Astrocyte (in vitro differentiated cells and primary cell): ENCODE results near the gene CEP41. TPM values are rescaled to one million over a fixed set of nuclear protein-coding genes. Genes with fewer than 3 reads are reported as not detected.

Source experiments
- DNase-seq: peaks from one replicate; pipeline ENCODE4 v3.0.0-alpha.2; 2010; ENCODE audit warnings: low read depth
- FAIRE-seq: peaks from 2 replicates; lab custom pipeline; 2011; peaks lifted over from hg19 to GRCh38; lab: Jason Lieb, UNC
- H2AFZ ChIP-seq: 2 replicates; pipeline ENCODE4 v1.6.0; 2012; ENCODE audit warnings: low read depth, low read length, inconsistent platforms
- H3K27ac ChIP-seq: 2 replicates; pipeline ENCODE4 v1.5.1; 2011; ENCODE audit warnings: low read depth, low read length, inconsistent platforms
- H3K27me3 ChIP-seq: 2 replicates; pipeline ENCODE4 v1.6.0; 2011; ENCODE audit warnings: low read length, inconsistent platforms; ENCODE audit not compliant: insufficient read depth
- H3K36me3 ChIP-seq: 2 replicates; pipeline ENCODE4 v1.5.1; 2011; ENCODE audit warnings: low read length, inconsistent platforms; ENCODE audit not compliant: insufficient read depth
- H3K4me1 ChIP-seq: 2 replicates; pipeline ENCODE4 v1.5.1; 2011; ENCODE audit warnings: low read length, inconsistent platforms; ENCODE audit not compliant: insufficient read depth
- H3K4me2 ChIP-seq: 2 replicates; pipeline ENCODE4 v1.6.0; 2012; ENCODE audit warnings: low read length, inconsistent platforms
- H3K4me3 ChIP-seq: 2 replicates; pipeline ENCODE4 v1.5.1; 2011; ENCODE audit warnings: low read depth, mild to moderate bottlenecking, low read length, inconsistent platforms; ENCODE audit not compliant: insufficient read depth
- H3K79me2 ChIP-seq: 2 replicates; pipeline ENCODE4 v1.6.0; 2012; ENCODE audit warnings: mild to moderate bottlenecking, low read length, inconsistent platforms; ENCODE audit not compliant: insufficient read depth
- H3K9ac ChIP-seq: 2 replicates; pipeline ENCODE4 v1.6.0; 2012; ENCODE audit warnings: mild to moderate bottlenecking, low read length, inconsistent platforms
- H3K9me3 ChIP-seq: 2 replicates; pipeline ENCODE4 v1.5.1; 2012; ENCODE audit warnings: low read depth, mild to moderate bottlenecking, low read length, inconsistent platforms; ENCODE audit not compliant: insufficient read depth
- H4K20me1 ChIP-seq: 2 replicates; pipeline ENCODE4 v1.6.0; 2012; ENCODE audit warnings: low read length, inconsistent platforms; ENCODE audit not compliant: insufficient read depth
- H3K27ac Mint-ChIP-seq: one replicate; pipeline ENCODE4 v1.8.0; 2021; ENCODE audit warnings: mild to moderate bottlenecking, mixed read lengths; ENCODE audit not compliant: unreplicated experiment
- H3K27me3 Mint-ChIP-seq: one replicate; pipeline ENCODE4 v1.8.0; 2021; ENCODE audit warnings: low read depth, mixed read lengths; ENCODE audit not compliant: unreplicated experiment
- H3K36me3 Mint-ChIP-seq: one replicate; pipeline ENCODE4 v1.8.0; 2021; ENCODE audit warnings: low read depth, mixed read lengths; ENCODE audit not compliant: unreplicated experiment
- H3K4me1 Mint-ChIP-seq: one replicate; pipeline ENCODE4 v1.8.0; 2021; ENCODE audit warnings: low read depth, mixed read lengths; ENCODE audit not compliant: unreplicated experiment
- H3K4me3 Mint-ChIP-seq: one replicate; pipeline ENCODE4 v1.8.0; 2021; ENCODE audit warnings: mild to moderate bottlenecking, moderate library complexity, mixed read lengths; ENCODE audit not compliant: unreplicated experiment
- H3K9me3 Mint-ChIP-seq: one replicate; pipeline ENCODE4 v1.8.0; 2021; ENCODE audit warnings: mild to moderate bottlenecking, mixed read lengths; ENCODE audit not compliant: unreplicated experiment
- EZH2 ChIP-seq: IDR thresholded peaks from 2 replicates; pipeline ENCODE4 v1.6.1; 2012; ENCODE audit warnings: mild to moderate bottlenecking, low read length, inconsistent platforms; ENCODE audit not compliant: insufficient read depth
- total RNA-seq: library from RNA; stranded (reverse); gene quantifications from 2 replicates; pipeline ENCODE4 v1.2.1, GENCODE V29; 2021
- TF ChIP-seq, protein P1 (sequence below): IDR thresholded peaks from 2 replicates; pipeline ENCODE4 v1.5.1; 2011; ENCODE audit warnings: low read depth, mild to moderate bottlenecking, inconsistent platforms, low read length, moderate library complexity; ENCODE audit not compliant: insufficient read depth

CEP41 gene
- total RNA-seq, 1 donor from 2014 or later: 16.4 TPM

DNA sequence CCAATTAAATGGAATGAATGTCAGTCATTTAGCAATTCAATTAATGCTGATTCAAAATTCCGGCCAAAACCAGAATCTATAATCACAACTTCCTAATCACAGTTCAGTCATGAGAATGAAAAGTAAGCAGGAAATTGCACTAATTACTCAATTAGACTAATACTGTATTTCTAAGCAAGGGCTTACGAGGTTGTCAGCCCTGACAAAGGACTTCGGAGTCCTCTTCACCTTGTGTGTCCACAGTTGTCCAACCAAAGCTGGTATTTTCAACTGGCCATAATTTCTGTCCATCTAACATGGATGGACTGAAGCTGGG is 43.1 kb downstream of the CEP41 start:
- no peak overlapping the region for H3K4me3 Mint-ChIP-seq
- Histone ChIP-seq H3K4me2 (no peak overlapping the region), H2AFZ (no peak overlapping the region), H3K36me3 (no peaks in the 10 kb centered on the region), H3K9ac (no peak overlapping the region), H4K20me1 (no peaks in the 10 kb centered on the region), H3K27me3 (no peaks in the 10 kb centered on the region), H3K9me3 (no peaks in the 10 kb centered on the region), H3K4me3 (no peak overlapping the region), H3K27ac (no peak overlapping the region), H3K4me1 (peaks cover 6% of the 10 kb centered on the region), H3K79me2 (no peaks in the 10 kb centered on the region)
- FAIRE-seq (no peak), DNase-seq (no peak)
- H3K27me3 Mint-ChIP-seq: no peaks in the 10 kb centered on the region
- peaks cover 12% of the 10 kb centered on the region for H3K36me3 Mint-ChIP-seq
- H3K9me3 Mint-ChIP-seq: no peaks in the 10 kb centered on the region
- H3K27ac Mint-ChIP-seq: no peak overlapping the region
- no peak for TF ChIP-seq EZH2
- TF ChIP-seq, protein P1, sequence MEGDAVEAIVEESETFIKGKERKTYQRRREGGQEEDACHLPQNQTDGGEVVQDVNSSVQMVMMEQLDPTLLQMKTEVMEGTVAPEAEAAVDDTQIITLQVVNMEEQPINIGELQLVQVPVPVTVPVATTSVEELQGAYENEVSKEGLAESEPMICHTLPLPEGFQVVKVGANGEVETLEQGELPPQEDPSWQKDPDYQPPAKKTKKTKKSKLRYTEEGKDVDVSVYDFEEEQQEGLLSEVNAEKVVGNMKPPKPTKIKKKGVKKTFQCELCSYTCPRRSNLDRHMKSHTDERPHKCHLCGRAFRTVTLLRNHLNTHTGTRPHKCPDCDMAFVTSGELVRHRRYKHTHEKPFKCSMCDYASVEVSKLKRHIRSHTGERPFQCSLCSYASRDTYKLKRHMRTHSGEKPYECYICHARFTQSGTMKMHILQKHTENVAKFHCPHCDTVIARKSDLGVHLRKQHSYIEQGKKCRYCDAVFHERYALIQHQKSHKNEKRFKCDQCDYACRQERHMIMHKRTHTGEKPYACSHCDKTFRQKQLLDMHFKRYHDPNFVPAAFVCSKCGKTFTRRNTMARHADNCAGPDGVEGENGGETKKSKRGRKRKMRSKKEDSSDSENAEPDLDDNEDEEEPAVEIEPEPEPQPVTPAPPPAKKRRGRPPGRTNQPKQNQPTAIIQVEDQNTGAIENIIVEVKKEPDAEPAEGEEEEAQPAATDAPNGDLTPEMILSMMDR: no peak
- H3K4me1 Mint-ChIP-seq: peaks cover 3% of the 10 kb centered on the region

DNA sequence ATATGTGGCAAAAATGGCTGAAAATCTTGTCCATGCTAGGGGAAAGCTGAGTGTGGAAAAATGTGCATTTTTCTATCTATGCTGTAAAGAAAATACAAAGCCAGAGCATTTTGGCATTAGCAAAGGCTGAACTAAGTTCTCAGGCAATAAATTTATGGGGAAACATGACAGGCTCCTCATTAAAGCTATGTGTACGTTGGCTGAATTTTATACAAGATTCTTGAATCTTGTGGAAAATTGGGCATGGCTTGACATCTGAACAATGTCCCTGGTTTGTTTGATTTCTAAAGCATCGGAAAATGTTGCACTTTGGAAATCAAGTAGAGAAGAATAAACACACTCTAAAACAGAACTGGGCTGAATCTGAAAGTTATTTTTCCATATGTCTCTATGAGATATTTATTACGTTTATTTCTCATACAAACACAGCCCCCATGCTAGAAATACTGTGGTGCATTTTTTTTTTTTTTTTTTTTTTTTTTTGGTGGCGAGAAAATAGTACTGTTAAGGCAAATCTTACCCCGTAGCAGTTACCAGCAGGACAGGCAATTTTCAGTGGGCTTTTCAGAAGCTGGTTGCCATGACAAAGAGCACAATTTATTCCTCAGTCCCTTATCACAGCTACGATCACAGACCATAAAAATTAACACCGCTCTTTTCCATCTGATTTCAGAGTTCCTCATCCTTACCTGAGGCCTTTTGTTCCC is 43.6 kb downstream of the CEP41 start:
- Histone ChIP-seq H3K36me3 (no peaks in the 10 kb centered on the region), H3K9me3 (no peaks in the 10 kb centered on the region), H3K27ac (no peak overlapping the region), H3K4me2 (no peak overlapping the region), H3K9ac (no peak overlapping the region), H4K20me1 (no peaks in the 10 kb centered on the region), H3K79me2 (no peaks in the 10 kb centered on the region), H3K4me3 (no peak overlapping the region), H3K27me3 (no peaks in the 10 kb centered on the region), H2AFZ (no peak overlapping the region), H3K4me1 (peaks cover 8% of the 10 kb centered on the region)
- FAIRE-seq (no peak), DNase-seq (no peak)
- no peaks in the 10 kb centered on the region for H3K9me3 Mint-ChIP-seq
- H3K4me1 Mint-ChIP-seq: peaks cover 6% of the 10 kb centered on the region
- H3K4me3 Mint-ChIP-seq: no peak overlapping the region
- no peaks in the 10 kb centered on the region for H3K27me3 Mint-ChIP-seq
- H3K36me3 Mint-ChIP-seq: peaks cover 8% of the 10 kb centered on the region
- TF ChIP-seq EZH2: no peak
- TF ChIP-seq, protein P1: no peak
- no peak overlapping the region for H3K27ac Mint-ChIP-seq

DNA sequence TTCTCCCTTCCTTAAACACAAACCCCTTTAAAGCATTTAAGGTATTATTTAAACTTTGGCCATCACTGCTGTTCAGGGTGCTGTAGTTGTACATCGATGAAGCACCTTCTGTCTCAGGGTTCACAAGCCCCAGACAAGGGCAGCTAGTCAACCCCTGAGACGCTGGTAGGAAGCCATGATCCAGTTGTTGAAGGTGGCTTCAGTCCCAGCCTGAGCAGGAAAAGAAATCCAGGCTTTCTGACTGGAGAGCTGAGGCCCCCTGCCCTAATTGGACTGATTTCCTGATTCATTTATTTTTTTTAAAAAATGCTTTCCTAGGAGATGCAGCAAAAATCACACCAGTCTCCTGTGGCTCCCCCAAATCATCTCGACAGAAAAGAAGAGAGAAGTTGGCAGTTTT is 44.7 kb downstream of the CEP41 start:
- H3K27ac ChIP-seq: no peak overlapping the region
- no peak for DNase-seq
- no peaks in the 10 kb centered on the region for H4K20me1 ChIP-seq
- H3K27me3 ChIP-seq: no peaks in the 10 kb centered on the region
- H3K4me2 ChIP-seq: no peak overlapping the region
- no peaks in the 10 kb centered on the region for H3K36me3 ChIP-seq
- H3K4me3 ChIP-seq: no peak overlapping the region
- H3K27me3 Mint-ChIP-seq: no peaks in the 10 kb centered on the region
- H3K4me1 ChIP-seq: peaks cover 8% of the 10 kb centered on the region
- no peak for TF ChIP-seq EZH2
- TF ChIP-seq, protein P1: no peak
- H3K4me3 Mint-ChIP-seq: no peak overlapping the region
- H3K9me3 ChIP-seq: no peaks in the 10 kb centered on the region
- FAIRE-seq: no peak
- no peaks in the 10 kb centered on the region for H3K9me3 Mint-ChIP-seq
- no peak overlapping the region for H3K9ac ChIP-seq
- H3K79me2 ChIP-seq: no peaks in the 10 kb centered on the region
- peaks cover 8% of the 10 kb centered on the region for H3K36me3 Mint-ChIP-seq
- peaks cover 6% of the 10 kb centered on the region for H3K4me1 Mint-ChIP-seq
- H3K27ac Mint-ChIP-seq: no peak overlapping the region
- H2AFZ ChIP-seq: no peak overlapping the region
